ENCODE results near the gene KPNA4. TPM values are rescaled to one million over a fixed set of nuclear protein-coding genes. Genes with fewer than 3 reads are reported as not detected.

The KPNA4 gene
- total RNA-seq, 4 donors from 2014 or later, result 13.8 to 29.7 (median 22.7) TPM

- 68 to 86% methylated on average over 1 of the region's 1 CpG for whole genome bisulfite sequencing, 2 donors (ENCODE audit: low coverage in 1 of 2)
- Histone ChIP-seq H3K9me3 (no peaks in the 10 kb centered on the region), H3K36me3 (no peaks in the 10 kb centered on the region), H3K4me3 (no peak overlapping the region), H3K27ac (no peak overlapping the region), H3K27me3 (no peaks in the 10 kb centered on the region), H3K4me1 (no peaks in the 10 kb centered on the region)
- in situ Hi-C loops (cut with MboI; ENCODE audit: low pct_ligation_motif_present in 1 of 4, low pct_unique_long_range_greater_than_20kb in 1 of 4, low sequenced_read_pairs in 3 of 4) (no loop called here), intact Hi-C loops (cut with DNase I; ENCODE audit: low total_unique reads) (no loop called here)
- DNase-seq, result no peak
- TF ChIP-seq EP300 (IDR thresholded peaks at IDR 0.05; ENCODE audit: low read depth), result no peak
- TF ChIP-seq, protein P1, sequence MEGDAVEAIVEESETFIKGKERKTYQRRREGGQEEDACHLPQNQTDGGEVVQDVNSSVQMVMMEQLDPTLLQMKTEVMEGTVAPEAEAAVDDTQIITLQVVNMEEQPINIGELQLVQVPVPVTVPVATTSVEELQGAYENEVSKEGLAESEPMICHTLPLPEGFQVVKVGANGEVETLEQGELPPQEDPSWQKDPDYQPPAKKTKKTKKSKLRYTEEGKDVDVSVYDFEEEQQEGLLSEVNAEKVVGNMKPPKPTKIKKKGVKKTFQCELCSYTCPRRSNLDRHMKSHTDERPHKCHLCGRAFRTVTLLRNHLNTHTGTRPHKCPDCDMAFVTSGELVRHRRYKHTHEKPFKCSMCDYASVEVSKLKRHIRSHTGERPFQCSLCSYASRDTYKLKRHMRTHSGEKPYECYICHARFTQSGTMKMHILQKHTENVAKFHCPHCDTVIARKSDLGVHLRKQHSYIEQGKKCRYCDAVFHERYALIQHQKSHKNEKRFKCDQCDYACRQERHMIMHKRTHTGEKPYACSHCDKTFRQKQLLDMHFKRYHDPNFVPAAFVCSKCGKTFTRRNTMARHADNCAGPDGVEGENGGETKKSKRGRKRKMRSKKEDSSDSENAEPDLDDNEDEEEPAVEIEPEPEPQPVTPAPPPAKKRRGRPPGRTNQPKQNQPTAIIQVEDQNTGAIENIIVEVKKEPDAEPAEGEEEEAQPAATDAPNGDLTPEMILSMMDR (IDR thresholded peaks at IDR 0.05), result no peak
- no peak for TF ChIP-seq POLR2AphosphoS5 (IDR thresholded peaks at IDR 0.05)
- no peak for TF ChIP-seq POLR2A (IDR thresholded peaks at IDR 0.05)
Observed at GRCh38 chr3:160601288-160601687, 35.9 kb upstream of the KPNA4 start.

DNA sequence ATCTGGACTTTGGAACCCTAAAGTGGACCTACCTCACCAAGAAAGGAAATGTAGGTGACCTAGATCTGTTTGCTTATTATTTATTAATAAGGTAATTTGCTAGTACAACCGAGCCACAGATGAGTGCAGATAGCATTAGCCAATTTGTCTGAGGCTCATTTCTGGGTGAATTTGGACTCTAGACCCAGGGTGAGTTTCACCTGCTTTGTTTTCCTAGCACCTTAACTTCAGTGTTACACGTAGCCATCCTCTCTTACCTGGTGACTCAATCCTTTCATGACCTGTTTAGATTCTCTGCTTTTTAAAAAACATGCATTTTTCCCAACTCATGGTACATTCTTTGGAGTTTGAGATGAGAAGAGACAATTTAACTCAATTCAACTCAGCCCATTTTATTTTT, 33.5 kb upstream of the KPNA4 start:
- no peaks in the 10 kb centered on the region for H3K36me3 ChIP-seq
- 65 to 66% methylated on average over 2 of the region's 2 CpGs for WGBS, 2 donors (ENCODE audit: low coverage in 1 of 2)
- H3K9me3 ChIP-seq, result no peaks in the 10 kb centered on the region
- no peaks in the 10 kb centered on the region for H3K4me1 ChIP-seq
- H3K4me3 ChIP-seq, result no peak overlapping the region
- DNase-seq, result no peak
- no peak overlapping the region for H3K27ac ChIP-seq
- TF ChIP-seq EP300 (IDR thresholded peaks at IDR 0.05; ENCODE audit: low read depth), result no peak
- TF ChIP-seq, protein P1 (IDR thresholded peaks at IDR 0.05), result no peak
- TF ChIP-seq POLR2AphosphoS5 (IDR thresholded peaks at IDR 0.05), result no peak
- no peak for TF ChIP-seq POLR2A (IDR thresholded peaks at IDR 0.05)
- intact Hi-C loops (cut with DNase I; ENCODE audit: low total_unique reads) (no loop called here), in situ Hi-C loops (cut with MboI; ENCODE audit: low pct_ligation_motif_present in 1 of 4, low pct_unique_long_range_greater_than_20kb in 1 of 4, low sequenced_read_pairs in 3 of 4) (loop anchor here in 1 of 4 donors (25.0 kb wide), 1 partner anchor 338 kb away; no protein-coding TSS in a partner anchor)
- no peaks in the 10 kb centered on the region for H3K27me3 ChIP-seq

DNA sequence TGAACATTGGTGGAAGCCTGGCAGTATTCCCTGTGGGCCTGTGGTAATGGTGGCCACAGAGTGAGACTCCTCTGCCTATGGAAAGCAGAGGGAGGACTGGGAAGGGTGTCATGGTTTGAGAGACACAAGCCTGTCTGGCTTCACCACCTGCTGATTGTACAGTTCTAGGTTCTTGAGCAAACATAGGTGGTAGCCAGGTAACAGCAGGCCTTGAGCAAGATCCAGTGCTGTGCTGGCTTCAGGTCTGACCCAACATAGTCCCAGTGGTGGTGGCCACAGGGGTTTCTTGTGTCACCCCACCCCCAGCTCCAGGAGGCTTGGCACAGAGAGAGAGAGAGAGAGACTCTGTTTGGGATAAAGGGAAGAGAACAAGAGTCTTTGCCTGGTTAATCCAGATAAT, 22.7 kb upstream of the KPNA4 start:
- Histone ChIP-seq H3K4me1 (no peaks in the 10 kb centered on the region), H3K36me3 (no peaks in the 10 kb centered on the region), H3K4me3 (no peak overlapping the region), H3K9me3 (peaks cover 0 to 6% of the 10 kb centered on the region in 2 donors), H3K27me3 (no peaks in the 10 kb centered on the region), H3K27ac (no peak overlapping the region)
- no peak for TF ChIP-seq EP300 (IDR thresholded peaks at IDR 0.05; ENCODE audit: low read depth)
- TF ChIP-seq POLR2AphosphoS5 (IDR thresholded peaks at IDR 0.05), result no peak
- TF ChIP-seq POLR2A (IDR thresholded peaks at IDR 0.05), result no peak
- TF ChIP-seq, protein P1 (IDR thresholded peaks at IDR 0.05), result no peak
- in situ Hi-C loops (cut with MboI; ENCODE audit: low pct_ligation_motif_present in 1 of 4, low pct_unique_long_range_greater_than_20kb in 1 of 4, low sequenced_read_pairs in 3 of 4) (loop anchor here in 1 of 4 donors (25.0 kb wide), 1 partner anchor 349 kb away; no protein-coding TSS in a partner anchor), intact Hi-C loops (cut with DNase I; ENCODE audit: low total_unique reads) (loop anchor here (10.0 kb wide), 1 partner anchor 87 kb away; the partner anchor contains the start of gene ARL14)
- no peak for DNase-seq

- Histone ChIP-seq H3K27me3 (no peaks in the 10 kb centered on the region), H3K4me1 (no peaks in the 10 kb centered on the region), H3K27ac (no peak overlapping the region), H3K4me3 (no peak overlapping the region), H3K9me3 (peaks cover 0 to 6% of the 10 kb centered on the region in 2 donors), H3K36me3 (no peaks in the 10 kb centered on the region)
- in situ Hi-C loops (cut with MboI; ENCODE audit: low pct_ligation_motif_present in 1 of 4, low pct_unique_long_range_greater_than_20kb in 1 of 4, low sequenced_read_pairs in 3 of 4), result loop anchor here in 1 of 4 donors (25.0 kb wide), 1 partner anchor 350 kb away; no protein-coding TSS in a partner anchor
- no peak for TF ChIP-seq EP300 (IDR thresholded peaks at IDR 0.05; ENCODE audit: low read depth)
- TF ChIP-seq, protein P1 (IDR thresholded peaks at IDR 0.05), result no peak
- no peak for TF ChIP-seq POLR2A (IDR thresholded peaks at IDR 0.05)
- no peak for TF ChIP-seq POLR2AphosphoS5 (IDR thresholded peaks at IDR 0.05)
- no peak for DNase-seq
- 94% methylated on average over 1 of the region's 1 CpG; no CpG with 5 or more reads in 1 of the 2 donors for WGBS, 2 donors (ENCODE audit: low coverage in 1 of 2)
- intact Hi-C loops (cut with DNase I; ENCODE audit: low total_unique reads), result loop anchor here (10.0 kb wide), 1 partner anchor 88 kb away; the partner anchor contains the start of gene ARL14
Observed at GRCh38 chr3:160587105-160587504, 21.7 kb upstream of the KPNA4 start.
